ENCODE results near the gene INO80E.

INO80E gene

GRCh38 chr16:29963021-29963743, 32.9 kb upstream of the INO80E start:
- Histone ChIP-seq H3K4me3 (ENCODE audit: low read length) (peak overlapping the region; percentile 88), H3K27ac (ENCODE audit: low read length) (no peak overlapping the region), H2AFZ (ENCODE audit: low read depth, low read length) (no peak overlapping the region), H3K36me3 (replicated peaks; ENCODE audit: low read depth, low read length) (no peaks in the 10 kb centered on the region), H3K4me2 (ENCODE audit: low read length) (peak overlapping the region; percentile 97), H3K27me3 (ENCODE audit: low read depth, low read length) (no peaks in the 10 kb centered on the region), H3K9ac (ENCODE audit: low read length) (no peak overlapping the region), H3K79me2 (ENCODE audit: low read length) (no peaks in the 10 kb centered on the region), H4K20me1 (ENCODE audit: insufficient read depth, low read length) (no peaks in the 10 kb centered on the region), H3K9me3 (ENCODE audit: insufficient read depth, low read length) (no peaks in the 10 kb centered on the region), H3K4me1 (ENCODE audit: low read length) (peaks cover 11% of the 10 kb centered on the region)
- TF ChIP-seq EZH2phosphoT487 (IDR thresholded peaks at IDR 0.05; ENCODE audit: low read depth) (no peak), CTCF (IDR thresholded peaks at IDR 0.05; ENCODE audit: low read depth, low read length) (no peak)

DNA sequence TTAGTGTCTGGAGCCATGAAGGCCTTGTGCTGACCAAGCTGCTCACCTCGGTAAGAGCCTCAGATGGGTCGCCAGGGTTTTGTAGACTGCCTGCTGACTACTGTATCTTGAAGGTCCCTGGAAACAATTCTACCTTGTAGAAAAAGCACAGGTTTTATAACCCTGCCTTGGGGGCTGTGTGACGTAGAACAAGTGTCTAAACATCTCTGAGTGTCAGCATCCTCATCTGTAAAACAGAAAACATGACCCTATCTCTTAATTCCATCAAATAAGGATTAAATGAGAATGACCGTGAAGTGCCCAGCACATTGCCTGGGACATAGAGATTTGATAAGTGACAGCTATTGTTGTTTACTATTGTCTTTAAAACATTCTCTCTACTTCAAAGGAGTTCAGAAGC, 27.8 kb upstream of the INO80E start:
- Histone ChIP-seq H3K79me2 (ENCODE audit: low read length) (no peaks in the 10 kb centered on the region), H2AFZ (ENCODE audit: low read depth, low read length) (no peak overlapping the region), H3K9ac (ENCODE audit: low read length) (no peak overlapping the region), H4K20me1 (ENCODE audit: insufficient read depth, low read length) (no peaks in the 10 kb centered on the region), H3K9me3 (ENCODE audit: insufficient read depth, low read length) (no peaks in the 10 kb centered on the region), H3K27ac (ENCODE audit: low read length) (no peak overlapping the region), H3K36me3 (replicated peaks; ENCODE audit: low read depth, low read length) (peaks cover 5% of the 10 kb centered on the region), H3K4me2 (ENCODE audit: low read length) (no peak overlapping the region), H3K27me3 (ENCODE audit: low read depth, low read length) (no peaks in the 10 kb centered on the region), H3K4me3 (ENCODE audit: low read length) (no peak overlapping the region), H3K4me1 (ENCODE audit: low read length) (peaks cover 4% of the 10 kb centered on the region)
- TF ChIP-seq EZH2phosphoT487 (IDR thresholded peaks at IDR 0.05; ENCODE audit: low read depth) (no peak), CTCF (IDR thresholded peaks at IDR 0.05; ENCODE audit: low read depth, low read length) (no peak)

- no peak overlapping the region for H3K4me3 ChIP-seq (ENCODE audit: low read length)
- peaks cover 5% of the 10 kb centered on the region for H3K36me3 ChIP-seq (replicated peaks; ENCODE audit: low read depth, low read length)
- no peaks in the 10 kb centered on the region for H3K9me3 ChIP-seq (ENCODE audit: insufficient read depth, low read length)
- no peak overlapping the region for H2AFZ ChIP-seq (ENCODE audit: low read depth, low read length)
- TF ChIP-seq EZH2phosphoT487 (IDR thresholded peaks at IDR 0.05; ENCODE audit: low read depth) (no peak), CTCF (IDR thresholded peaks at IDR 0.05; ENCODE audit: low read depth, low read length) (no peak)
- peaks cover 15% of the 10 kb centered on the region; the same call in 1 of the 2 replicates for H4K20me1 ChIP-seq (ENCODE audit: insufficient read depth, low read length)
- H3K27me3 ChIP-seq (ENCODE audit: low read depth, low read length), result no peaks in the 10 kb centered on the region
- no peak overlapping the region for H3K9ac ChIP-seq (ENCODE audit: low read length)
- H3K4me1 ChIP-seq (ENCODE audit: low read length), result peaks cover 22% of the 10 kb centered on the region
- no peak overlapping the region for H3K27ac ChIP-seq (ENCODE audit: low read length)
- peaks cover 26% of the 10 kb centered on the region for H3K79me2 ChIP-seq (ENCODE audit: low read length)
- H3K4me2 ChIP-seq (ENCODE audit: low read length), result no peak overlapping the region
Observed at GRCh38 chr16:29971304-29971703, 24.7 kb upstream of the INO80E start.

GRCh38 chr16:29972500-29972899, 23.5 kb upstream of the INO80E start:
- Histone ChIP-seq H3K4me3 (ENCODE audit: low read length) (no peak overlapping the region), H4K20me1 (ENCODE audit: insufficient read depth, low read length) (peaks cover 25% of the 10 kb centered on the region; the same call in 1 of the 2 replicates), H3K4me1 (ENCODE audit: low read length) (peaks cover 22% of the 10 kb centered on the region), H2AFZ (ENCODE audit: low read depth, low read length) (no peak overlapping the region), H3K9me3 (ENCODE audit: insufficient read depth, low read length) (no peaks in the 10 kb centered on the region), H3K27me3 (ENCODE audit: low read depth, low read length) (no peaks in the 10 kb centered on the region), H3K9ac (ENCODE audit: low read length) (no peak overlapping the region), H3K27ac (ENCODE audit: low read length) (no peak overlapping the region), H3K4me2 (ENCODE audit: low read length) (no peak overlapping the region), H3K36me3 (replicated peaks; ENCODE audit: low read depth, low read length) (peaks cover 5% of the 10 kb centered on the region), H3K79me2 (ENCODE audit: low read length) (peaks cover 38% of the 10 kb centered on the region)
- TF ChIP-seq CTCF (IDR thresholded peaks at IDR 0.05; ENCODE audit: low read depth, low read length) (no peak), EZH2phosphoT487 (IDR thresholded peaks at IDR 0.05; ENCODE audit: low read depth) (no peak)

Measured in OCI-LY3 (cell line).